NCI-H526 treated with DMSO at 0.1 percent for 48 hours (cell line): Measurements from ENCODE around the gene ITPK1.

Source experiments
- DNase-seq: peaks from one replicate; lab custom pipeline; 2025; lab: John Stamatoyannopoulos, UW

ITPK1 gene

GRCh38 chr14:92988786-92989755 lies 126.7 kb downstream of the ITPK1 start:
- no peak for DNase-seq

DNA sequence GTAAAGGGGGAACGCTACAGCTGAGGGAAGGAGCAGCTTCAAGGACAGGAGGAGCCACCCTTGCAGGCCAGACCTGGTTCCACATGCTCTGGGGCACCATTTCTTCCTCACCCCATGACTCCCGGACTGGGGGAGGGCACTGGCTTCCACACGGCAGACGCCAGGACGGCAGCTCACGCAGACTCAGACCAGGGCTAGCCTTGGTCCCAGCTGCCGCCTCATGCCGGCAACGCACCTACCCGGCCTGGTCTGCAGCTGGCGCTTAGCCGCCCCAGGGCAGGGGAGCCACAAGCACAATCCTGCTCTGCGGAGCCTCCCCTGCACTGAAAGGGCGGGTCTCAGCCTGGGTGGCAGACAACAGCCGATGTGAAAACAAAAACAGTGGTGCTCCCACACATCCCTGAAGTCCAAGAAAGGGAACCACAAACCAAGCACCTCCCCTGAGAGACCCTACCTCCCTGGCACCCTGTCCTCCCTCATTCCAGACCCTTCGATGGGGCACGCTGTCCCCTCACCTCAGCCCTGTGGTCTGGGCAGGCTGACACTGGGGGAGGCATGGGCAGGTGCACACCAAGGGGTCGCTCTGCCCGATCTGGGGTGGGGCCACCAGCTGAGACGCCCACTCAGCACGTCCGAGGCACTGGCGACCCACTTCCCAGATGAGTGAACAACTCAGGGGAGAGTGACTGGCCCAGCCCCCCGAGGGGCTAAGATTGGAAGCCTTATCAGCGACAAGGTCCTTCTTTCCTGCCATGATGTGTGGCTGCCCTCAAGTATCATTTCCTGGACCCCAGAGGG lies 127.8 kb downstream of the ITPK1 start:
- DNase-seq: peak; percentile 5

- no peak for DNase-seq
Measured at GRCh38 chr14:92987148-92987570, 128.6 kb downstream of the ITPK1 start.

GRCh38 chr14:92986254-92987147 lies 129.2 kb downstream of the ITPK1 start:
- no peak for DNase-seq

DNA sequence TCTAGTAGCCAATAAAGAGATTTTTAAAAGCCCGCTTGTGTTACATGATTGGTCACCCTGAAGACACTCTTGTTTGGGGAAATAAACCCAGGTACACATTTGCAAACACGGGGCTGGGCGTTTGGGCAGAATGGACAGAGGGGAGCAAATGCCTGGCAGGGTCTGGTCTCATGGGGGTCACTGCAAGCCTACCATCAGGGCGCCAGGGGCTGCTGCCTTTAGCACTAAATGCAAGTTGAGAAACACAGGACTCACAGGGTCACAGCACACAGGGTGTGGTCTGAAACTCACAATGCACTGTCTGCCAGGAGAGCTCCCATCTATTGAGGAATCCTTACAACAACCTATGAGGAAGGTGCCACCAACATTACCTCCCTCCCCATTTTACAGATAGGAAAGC lies 130.2 kb downstream of the ITPK1 start:
- DNase-seq: no peak

- no peak for DNase-seq
Measured at GRCh38 chr14:92984896-92985295, 130.8 kb downstream of the ITPK1 start.

- DNase-seq: no peak
Measured at GRCh38 chr14:92984082-92984788, 131.5 kb downstream of the ITPK1 start.

GRCh38 chr14:92982956-92983355 lies 132.8 kb downstream of the ITPK1 start:
- no peak for DNase-seq

DNA sequence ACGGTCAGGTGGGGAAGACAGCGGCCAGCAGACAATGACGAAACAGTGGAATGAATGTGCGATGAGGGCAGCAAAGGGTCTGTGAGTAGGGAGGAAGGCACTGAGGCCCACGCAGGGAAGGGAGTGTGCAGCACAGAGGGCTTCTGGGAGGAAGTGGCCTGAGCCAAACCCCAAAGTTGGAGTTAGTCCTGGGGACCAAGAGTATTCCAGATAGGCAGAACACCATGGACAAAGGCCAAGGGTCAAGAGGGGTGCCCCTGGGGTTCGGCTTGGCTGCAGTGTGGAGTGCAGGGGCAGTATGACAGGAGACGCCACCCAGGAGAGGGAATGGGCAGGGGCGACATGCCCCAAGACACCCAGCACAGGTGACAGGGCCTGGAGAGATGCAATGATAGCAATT lies 134.0 kb downstream of the ITPK1 start:
- DNase-seq: no peak

GRCh38 chr14:92980866-92981265 lies 134.9 kb downstream of the ITPK1 start:
- DNase-seq: no peak

GRCh38 chr14:92978229-92979021 lies 137.3 kb downstream of the ITPK1 start:
- DNase-seq: no peak

- DNase-seq: no peak
Measured at GRCh38 chr14:92976268-92976667, 139.5 kb downstream of the ITPK1 start.

DNA sequence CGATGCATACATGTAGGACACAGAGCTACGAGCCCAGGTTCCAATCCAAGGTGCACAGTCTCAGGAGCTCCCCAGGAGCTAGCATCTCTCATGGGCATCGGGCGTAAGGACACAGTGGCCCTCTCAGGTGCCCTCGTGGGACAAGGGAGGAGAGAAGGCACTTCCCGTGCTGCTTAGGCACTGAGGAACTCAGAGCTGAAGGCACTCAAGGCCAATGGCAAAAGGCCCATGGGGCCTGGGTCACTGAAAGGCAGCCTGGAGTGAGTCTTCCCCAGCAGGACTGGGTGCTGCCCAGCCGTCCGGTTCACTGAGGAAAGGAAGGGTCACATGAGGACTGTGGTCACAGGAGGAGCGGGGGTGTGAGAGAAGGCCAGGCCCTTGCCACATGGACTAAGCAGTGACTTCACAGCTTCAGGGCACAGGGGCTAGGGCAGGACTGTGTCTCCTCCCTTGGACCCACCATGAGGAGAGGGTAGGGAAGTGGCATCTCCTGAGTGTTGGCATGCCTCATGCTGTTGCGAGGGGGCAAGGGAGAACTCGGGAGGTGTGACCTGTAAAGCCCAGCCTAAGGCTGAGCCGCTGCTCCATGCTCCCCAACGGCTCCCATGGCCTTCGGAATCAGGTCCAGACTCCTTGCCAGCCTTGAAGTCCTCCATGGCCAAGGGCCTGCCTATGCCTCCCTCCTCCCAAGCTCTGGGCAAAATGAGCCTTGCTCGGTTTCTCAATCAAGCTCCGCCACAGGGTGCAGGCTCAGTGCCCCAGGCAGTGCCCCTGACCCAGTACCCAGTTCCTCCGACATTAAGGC lies 141.0 kb downstream of the ITPK1 start:
- DNase-seq: no peak

GRCh38 chr14:92973798-92974372 lies 141.8 kb downstream of the ITPK1 start:
- no peak for DNase-seq

- no peak for DNase-seq
Measured at GRCh38 chr14:92973261-92973797, 142.4 kb downstream of the ITPK1 start.

- no peak for DNase-seq
Measured at GRCh38 chr14:92971601-92972180, 144.0 kb downstream of the ITPK1 start.

DNA sequence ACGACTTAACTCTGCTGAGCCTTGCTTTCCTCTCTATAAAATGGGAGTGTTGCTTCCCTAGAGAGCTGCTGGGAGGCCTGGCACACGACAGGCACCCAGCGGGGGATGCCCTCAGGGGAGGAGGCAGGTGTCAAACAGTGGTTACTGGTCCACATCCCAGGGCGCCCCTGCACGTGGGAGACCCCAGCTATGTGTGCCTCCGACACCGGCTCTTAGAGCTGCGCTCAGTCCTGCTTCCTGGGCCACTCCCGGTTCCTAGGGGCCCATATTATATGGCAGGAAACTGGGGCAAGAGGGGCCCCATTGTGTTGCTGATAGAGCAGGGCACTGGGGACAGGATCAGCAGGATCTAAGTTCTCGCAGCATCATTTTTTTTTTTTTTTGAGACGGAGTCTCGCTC lies 145.5 kb downstream of the ITPK1 start:
- DNase-seq: no peak

DNA sequence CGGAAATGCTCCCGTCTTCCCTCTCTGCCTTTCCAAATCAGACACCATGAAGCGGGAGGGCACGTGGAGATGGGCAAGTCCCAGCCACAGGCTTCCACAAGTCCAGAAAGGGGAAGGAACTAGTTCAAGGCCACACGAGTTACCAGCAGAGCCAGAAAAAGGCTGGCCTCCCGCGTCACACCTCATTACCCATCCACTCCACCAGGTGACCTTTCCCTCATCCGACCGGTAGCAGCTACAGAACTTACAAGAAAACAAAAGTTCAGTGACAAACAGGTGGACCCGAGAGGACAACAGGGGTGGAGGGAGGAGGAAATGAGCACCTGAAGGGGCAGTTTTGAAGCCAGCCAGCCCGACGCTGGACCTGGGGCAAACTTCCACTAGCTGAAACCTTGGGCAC lies 145.9 kb downstream of the ITPK1 start:
- DNase-seq: no peak

- DNase-seq: no peak
Measured at GRCh38 chr14:92969430-92969829, 146.3 kb downstream of the ITPK1 start.
